ENCODE results near the gene PRKAG2.

PRKAG2 gene

DNA sequence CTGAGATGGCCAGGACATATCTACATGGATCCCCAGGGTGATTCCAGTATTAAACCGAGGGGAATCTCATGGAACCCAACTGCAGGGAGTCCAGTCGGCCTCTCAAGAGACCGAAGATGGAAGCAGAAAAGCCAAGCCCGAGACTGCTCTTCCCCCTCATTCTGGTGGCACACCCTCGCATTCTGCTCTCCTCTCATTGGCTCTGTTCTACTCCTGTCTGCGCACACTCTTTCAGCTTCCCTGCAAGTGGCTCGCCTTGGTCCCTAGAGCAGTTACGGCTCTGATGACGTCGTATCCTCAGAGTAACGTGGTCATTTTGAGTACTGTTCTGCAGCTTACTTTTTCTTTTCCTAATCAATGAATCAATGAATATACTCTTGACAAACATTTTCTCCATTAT, 284.6 kb downstream of the PRKAG2 start:
- TF ChIP-seq, protein P1, sequence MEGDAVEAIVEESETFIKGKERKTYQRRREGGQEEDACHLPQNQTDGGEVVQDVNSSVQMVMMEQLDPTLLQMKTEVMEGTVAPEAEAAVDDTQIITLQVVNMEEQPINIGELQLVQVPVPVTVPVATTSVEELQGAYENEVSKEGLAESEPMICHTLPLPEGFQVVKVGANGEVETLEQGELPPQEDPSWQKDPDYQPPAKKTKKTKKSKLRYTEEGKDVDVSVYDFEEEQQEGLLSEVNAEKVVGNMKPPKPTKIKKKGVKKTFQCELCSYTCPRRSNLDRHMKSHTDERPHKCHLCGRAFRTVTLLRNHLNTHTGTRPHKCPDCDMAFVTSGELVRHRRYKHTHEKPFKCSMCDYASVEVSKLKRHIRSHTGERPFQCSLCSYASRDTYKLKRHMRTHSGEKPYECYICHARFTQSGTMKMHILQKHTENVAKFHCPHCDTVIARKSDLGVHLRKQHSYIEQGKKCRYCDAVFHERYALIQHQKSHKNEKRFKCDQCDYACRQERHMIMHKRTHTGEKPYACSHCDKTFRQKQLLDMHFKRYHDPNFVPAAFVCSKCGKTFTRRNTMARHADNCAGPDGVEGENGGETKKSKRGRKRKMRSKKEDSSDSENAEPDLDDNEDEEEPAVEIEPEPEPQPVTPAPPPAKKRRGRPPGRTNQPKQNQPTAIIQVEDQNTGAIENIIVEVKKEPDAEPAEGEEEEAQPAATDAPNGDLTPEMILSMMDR (IDR thresholded peaks at IDR 0.05; ENCODE audit: low read depth, low read length) = no peak

DNA sequence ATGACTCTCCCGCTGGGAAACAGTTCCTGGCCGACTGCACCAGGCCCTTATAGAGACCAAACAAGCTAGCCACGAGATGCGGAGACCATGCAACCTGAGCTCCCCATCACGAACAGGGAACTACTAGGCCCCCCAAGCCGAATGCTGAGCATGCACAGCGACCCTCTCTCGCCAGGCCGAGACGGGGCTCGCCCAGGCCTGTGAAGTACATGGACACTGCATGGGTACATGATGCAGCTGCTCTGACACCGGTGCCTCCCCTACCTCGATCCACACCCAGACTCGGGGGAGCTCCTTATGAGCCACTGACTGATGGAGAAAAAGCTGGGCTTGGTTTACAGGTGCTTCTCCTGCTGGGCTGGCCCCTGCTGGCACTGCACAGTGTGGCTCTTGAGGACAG, 285.0 kb downstream of the PRKAG2 start:
- TF ChIP-seq, protein P1 (IDR thresholded peaks at IDR 0.05; ENCODE audit: low read depth, low read length) = no peak

More for the DNA sequence above, 284.6 kb downstream of the PRKAG2 start:
- no peak overlapping the region for H3K4me3 ChIP-seq (ENCODE audit: low read depth, low read length)

DNA sequence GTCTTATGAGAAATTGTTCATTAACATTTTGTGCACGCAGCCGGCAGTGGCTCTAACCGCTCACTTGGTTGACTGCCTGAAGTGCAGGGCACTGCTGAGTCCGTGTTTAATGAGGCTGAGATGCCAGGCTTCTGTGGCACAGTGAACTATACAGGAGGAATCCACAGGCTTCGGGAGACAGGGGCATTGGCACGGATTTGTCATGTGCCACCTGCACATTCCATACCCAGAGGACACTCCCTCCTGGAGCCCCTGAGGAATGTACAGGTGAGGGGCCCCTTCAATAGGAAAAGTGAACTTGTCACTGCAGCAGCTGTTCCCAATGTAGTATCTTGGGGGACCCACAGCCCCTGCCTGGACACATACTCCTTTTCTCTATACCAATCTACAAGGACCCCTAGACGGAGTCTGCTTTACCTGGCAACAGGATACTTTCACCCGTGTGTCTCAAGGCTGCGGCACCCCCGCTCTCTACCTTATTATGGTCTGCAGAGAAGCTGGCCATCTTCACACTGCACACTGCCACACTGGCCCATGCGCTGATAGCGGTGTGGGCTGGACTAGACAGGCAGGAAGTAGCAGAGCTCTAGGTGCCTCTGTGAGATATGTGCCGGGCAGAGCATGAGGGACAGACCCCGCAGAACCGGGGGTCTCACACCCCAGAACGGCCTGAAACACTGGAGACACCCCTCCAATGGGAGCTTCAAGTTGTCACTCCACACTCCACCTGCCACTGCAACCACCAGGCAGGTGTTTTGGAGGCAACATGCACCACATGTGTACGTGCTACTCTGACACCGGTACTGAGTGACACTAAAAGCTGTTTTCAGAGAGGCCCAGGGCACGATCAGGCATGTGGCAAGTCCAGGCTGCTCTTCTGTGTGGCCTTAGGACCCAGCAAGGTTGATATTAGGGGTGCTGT, 285.8 kb downstream of the PRKAG2 start:
- H3K4me3 ChIP-seq (ENCODE audit: low read depth, low read length) = no peak overlapping the region
- TF ChIP-seq, protein P1 (IDR thresholded peaks at IDR 0.05; ENCODE audit: low read depth, low read length) = no peak

More for the DNA sequence above, 285.0 kb downstream of the PRKAG2 start:
- no peak overlapping the region for H3K4me3 ChIP-seq (ENCODE audit: low read depth, low read length)

DNA sequence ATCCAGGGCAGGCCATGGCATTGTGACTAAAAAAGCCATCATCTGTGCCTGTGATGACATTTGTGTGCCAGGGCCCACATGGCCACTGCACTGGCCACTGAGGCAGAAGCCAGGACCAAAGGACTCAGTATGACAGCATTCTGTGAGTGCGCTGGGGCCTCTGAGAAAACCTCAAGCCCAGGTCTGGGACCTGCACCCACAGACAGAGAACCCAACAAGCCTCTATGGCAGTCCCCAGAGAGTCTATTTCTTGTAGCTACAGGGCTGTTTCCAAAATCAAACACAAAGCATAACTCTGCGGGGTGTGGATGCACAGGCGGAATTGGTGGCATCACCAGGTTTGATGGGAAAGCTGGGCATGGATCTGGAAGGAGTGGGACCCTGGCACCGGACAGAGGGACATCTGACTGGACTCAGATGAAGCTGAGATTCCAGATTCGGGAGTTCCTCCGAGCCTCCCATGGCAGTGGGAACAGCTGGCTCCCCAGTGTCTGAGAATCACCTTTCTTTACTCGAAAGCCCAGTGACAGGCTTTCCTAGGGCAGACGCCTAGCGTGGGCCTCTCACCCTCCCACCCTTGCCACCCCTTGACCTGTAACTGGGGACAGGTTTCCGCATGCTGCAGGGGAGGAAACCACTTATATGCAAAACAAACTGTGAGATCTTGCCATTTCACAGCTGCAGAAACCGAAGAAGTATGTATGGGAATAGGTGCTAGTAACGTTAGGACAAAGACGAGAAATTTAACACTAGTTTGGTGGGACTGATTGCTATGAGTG, 286.7 kb downstream of the PRKAG2 start:
- TF ChIP-seq, protein P1 (IDR thresholded peaks at IDR 0.05; ENCODE audit: low read depth, low read length) = no peak
- H3K4me3 ChIP-seq (ENCODE audit: low read depth, low read length) = no peak overlapping the region

DNA sequence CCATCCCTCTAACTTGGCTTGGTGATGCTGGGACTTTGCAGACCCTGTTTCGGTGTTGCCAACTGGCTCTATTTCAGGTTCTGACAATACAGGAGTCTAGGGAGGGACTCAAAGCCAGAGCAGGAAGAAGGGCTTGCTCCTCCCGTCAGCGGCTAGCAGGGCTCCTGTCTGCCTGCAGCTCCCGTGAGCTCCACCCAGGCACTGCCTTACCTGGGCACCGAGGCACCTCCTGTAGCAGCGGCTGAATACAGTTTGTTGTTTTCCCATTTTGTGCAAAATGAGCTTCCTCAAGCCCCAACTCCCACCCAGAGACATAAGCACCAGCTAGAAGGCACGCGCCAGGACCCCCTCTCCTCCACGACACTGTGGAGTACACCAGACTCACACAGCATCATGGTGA, 287.9 kb downstream of the PRKAG2 start:
- no peak overlapping the region for H3K4me3 ChIP-seq (ENCODE audit: low read depth, low read length)
- TF ChIP-seq, protein P1 (IDR thresholded peaks at IDR 0.05; ENCODE audit: low read depth, low read length) = no peak

DNA sequence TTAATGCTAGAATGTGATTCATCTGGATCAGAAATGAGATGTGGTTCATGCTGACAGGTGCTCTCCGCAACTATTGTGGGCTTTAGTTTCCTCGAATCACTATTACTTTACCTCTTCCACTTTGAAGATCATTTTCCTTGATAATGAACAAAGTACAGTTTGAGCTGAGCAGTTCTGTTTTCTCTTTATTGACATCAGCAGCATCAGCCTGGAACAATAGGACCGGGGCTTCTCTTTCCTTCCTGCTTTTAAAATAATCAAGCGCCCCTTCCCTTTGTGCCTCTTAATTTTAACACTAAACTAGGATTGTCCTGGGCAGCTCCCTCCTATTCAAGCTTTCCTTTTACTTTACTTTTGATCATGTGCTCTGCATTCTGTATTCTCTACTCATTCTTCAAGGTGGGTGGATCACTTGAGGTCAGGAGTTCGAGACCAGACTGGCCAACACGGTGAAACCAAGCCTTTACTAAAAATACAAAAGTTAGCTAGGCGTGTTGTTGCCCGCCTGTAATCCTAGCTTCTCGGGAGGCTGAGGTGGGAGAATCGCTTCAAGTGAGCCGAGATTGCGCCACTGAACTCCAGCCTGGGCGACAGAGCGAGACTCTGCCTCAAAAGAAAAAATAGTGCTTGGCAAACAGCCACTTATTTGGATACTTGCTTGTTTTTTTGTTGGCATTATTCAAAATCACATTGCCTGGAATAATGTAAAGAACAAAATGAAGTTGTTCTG, 290.2 kb downstream of the PRKAG2 start:
- no peak overlapping the region for H3K4me3 ChIP-seq (ENCODE audit: low read depth, low read length)
- TF ChIP-seq, protein P1 (IDR thresholded peaks at IDR 0.05; ENCODE audit: low read depth, low read length) = no peak

Data from WI38 (cell line).